SKM-1 treated with dmso at 0.1 percent for 144 hours (cell line): ENCODE data around the gene BMP2.

Source experiments
- DNase-seq: peaks from one replicate; lab custom pipeline; 2025; ENCODE audit not compliant: unreplicated experiment; lab: John Stamatoyannopoulos, UW

Gene BMP2

GRCh38 chr20:6767126-6767535 is 355 bp upstream of the BMP2 start:
- DNase-seq, result no peak

- no peak for DNase-seq
Observed at GRCh38 chr20:6768228-6769140, 998 bp downstream of the BMP2 start.

- no peak for DNase-seq
Observed at GRCh38 chr20:6769903-6770785, 2.7 kb downstream of the BMP2 start.

GRCh38 chr20:6770786-6771100 is 3.3 kb downstream of the BMP2 start:
- DNase-seq, result no peak

DNA sequence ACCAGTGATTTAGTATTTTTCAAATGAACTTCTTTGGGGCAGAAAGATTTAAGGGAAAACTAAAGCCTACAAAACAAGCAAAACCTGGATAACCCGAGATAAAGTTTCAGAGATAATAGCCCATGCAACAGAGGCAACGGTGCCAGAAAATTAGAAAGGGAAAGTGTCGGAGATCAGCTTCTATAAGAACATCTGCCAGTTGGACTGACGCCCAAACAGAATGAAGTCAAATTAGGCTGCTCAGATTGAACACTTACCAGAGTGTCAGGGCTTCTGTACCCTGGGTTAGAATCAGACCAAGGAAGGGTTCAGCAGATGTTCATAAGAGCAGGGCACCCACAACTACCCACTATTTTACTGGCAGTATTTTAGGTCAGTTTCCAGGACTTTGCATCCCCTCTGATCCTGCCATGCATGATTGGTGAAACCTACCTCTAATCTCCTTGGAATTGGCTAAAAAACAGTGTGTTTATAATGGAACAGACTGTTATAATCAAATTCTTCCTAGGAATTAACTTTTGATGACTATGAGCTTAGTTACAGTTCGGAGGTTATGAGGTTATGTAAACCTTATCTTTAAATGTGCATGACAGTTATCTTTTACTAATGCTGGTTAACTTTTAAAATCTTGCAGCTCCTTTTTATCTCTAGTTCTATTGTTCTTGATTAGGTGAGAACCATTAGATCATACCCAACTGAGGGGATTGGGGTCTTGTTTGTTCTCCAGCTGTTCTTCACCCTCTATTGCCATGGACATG is 13.1 kb downstream of the BMP2 start:
- DNase-seq, result no peak

DNA sequence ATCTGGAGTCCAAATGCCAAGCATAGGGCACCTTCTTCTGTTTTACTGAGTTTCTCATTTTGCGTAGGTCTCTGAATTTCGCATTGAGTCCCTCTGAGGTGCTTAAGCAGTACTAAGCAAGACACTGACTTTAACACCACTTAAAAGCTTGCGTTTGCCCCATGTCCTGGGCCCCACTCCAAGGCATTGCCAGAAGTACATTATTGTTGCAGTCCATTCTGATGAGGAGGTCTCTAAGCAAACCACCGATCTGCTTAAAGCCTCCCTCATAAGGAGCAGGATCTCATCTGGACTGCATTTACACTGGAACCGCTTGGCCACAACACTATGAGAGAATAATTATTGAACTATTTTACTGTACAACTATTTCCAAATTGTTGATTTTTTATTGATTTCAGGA is 16.3 kb downstream of the BMP2 start:
- DNase-seq, result no peak

- peak; percentile 10 for DNase-seq
Observed at GRCh38 chr20:6784210-6784631, 16.7 kb downstream of the BMP2 start.

DNA sequence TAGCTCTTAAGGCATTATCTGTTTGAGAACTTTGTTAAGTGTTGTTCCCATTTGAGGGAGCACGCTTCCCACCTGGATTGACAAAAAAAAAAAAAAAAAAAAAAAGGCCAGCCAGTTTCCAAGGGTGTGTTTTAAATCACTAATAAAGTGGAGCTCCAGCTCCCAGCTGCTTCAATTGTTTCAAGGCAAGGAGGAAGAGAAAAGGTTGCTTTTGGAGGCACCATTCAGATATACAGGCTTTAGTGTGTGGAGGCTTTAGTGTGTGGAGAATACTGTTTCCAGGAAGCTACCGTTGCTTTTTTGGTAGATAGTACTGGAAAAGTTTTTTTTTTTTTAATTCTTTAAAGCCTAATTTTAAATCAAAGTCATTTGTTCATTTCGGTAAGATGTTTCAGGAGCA is 17.3 kb downstream of the BMP2 start:
- DNase-seq, result no peak

GRCh38 chr20:6786548-6786947 is 19.1 kb downstream of the BMP2 start:
- no peak for DNase-seq

DNA sequence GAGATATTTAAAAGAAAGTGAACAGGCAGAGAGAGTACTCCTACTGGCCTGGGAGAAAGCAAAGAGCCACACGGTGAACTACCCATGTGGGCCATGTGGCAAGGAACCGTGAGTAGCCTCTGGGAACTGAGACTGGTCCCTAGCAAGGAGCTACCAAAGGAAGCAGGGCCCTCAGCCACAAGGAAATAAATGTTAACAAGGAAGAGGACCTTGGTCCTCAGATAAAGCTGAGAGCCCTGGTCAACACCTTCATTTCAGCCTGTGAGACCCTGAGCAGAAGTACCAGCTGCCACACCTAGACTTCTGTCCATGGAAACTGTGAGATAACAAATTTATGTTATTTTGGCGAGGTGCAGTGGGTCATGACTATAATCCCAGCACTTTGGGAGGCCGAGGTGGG is 25.3 kb downstream of the BMP2 start:
- DNase-seq, result no peak

- no peak for DNase-seq
Observed at GRCh38 chr20:6802227-6802626, 34.7 kb downstream of the BMP2 start.

- DNase-seq, result no peak
Observed at GRCh38 chr20:6806275-6806674, 38.8 kb downstream of the BMP2 start.

- no peak for DNase-seq
Observed at GRCh38 chr20:6811262-6812035, 44.0 kb downstream of the BMP2 start.

DNA sequence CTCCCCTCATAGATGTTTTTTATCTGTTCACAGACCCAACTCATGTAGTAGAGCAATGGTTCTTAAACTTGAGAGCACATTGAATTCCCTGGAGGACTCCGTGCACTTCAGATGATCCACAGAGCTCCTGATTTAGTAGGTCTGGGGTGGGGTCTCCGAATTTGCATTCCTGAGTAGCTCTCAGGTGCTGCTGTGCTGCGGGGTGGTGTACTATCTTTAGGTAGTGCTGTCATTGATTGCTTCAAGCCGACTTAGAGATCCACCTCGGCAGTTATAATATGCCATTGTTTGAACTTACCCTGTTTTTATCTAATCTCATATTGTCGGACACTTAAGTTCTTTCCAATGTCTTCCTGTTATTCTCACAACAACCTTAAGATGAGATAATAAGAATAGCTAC is 45.0 kb downstream of the BMP2 start:
- no peak for DNase-seq

DNA sequence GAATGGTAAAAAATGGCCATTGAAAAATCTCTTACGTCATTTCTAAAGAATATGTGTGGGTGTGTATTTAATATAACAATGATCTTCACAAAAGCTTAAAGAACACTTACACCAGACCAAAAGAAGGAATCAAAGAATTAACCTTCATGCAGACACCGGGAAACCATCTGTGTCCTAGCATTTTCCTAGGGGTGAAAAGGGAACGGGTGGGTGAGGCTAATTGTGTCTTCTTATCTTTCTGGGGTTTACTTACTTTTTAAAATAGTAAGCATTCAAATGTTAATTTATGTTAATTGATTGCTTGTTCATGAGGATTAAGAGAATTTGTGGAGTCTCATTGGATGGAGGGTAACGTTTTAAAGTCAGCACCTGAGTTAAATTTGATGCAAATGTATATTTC is 47.5 kb downstream of the BMP2 start:
- DNase-seq, result no peak

- DNase-seq, result no peak
Observed at GRCh38 chr20:6818033-6818808, 50.7 kb downstream of the BMP2 start.

GRCh38 chr20:6819599-6819998 is 52.1 kb downstream of the BMP2 start:
- no peak for DNase-seq

DNA sequence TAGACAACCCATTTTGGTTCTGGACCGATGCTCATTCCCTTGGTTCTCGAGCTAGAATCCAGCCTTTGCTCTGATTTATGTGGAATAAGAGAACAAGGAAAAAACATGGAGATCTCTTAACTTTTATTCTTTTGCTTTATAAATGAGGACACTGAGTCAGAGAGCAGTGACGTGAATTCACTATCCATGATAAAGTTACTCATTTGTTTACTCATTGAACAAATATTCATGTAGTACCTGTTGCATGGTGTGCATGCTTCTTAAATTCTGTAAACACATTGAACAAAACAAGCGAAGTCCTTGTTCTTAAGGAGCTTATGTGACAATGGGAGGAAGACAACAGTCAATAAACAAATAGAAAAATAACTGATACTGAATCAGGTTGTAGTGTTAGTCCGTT is 56.9 kb downstream of the BMP2 start:
- DNase-seq, result no peak

DNA sequence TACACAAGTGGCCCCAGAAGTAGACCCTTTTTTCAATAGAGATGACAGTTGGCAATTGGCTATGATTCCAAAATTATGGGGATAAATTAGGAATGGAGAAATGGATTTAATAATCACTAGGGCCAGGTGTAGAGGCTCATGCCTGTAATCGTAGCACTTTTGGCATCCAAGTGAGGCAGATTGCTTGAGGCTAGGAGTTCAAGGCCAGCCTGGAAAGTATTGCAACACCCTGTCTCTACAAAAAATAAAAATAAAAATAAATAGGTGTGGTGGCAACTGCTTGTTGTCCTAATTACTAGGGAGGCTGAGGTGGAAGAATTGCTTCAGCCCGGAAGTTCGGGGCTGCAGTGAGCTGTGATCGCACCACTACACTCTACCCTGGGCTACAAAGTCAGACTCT is 60.0 kb downstream of the BMP2 start:
- no peak for DNase-seq
